ENCODE results near the gene GUCA1A.

GUCA1A gene

GRCh38 chr6:42175860-42176259 lies 2.7 kb downstream of the GUCA1A start:
- 77 to 81% methylated on average over 5 of the region's 5 CpGs for WGBS, 2 experiments
- no peaks in the 10 kb centered on the region for H3K36me3 ChIP-seq (ENCODE audit: control insufficient read depth, insufficient read depth, low read length)
- H3K4me3 ChIP-seq (ENCODE audit: insufficient read depth, low read depth, low read length) = no peak overlapping the region
- H3K4me1 ChIP-seq (ENCODE audit: control insufficient read depth, insufficient read depth, low read length) = peaks cover 6% of the 10 kb centered on the region
- no peak overlapping the region for H3K27ac ChIP-seq (ENCODE audit: insufficient read depth, low read depth, low read length, poor library complexity, severe bottlenecking)
- H3K9me3 ChIP-seq (ENCODE audit: control insufficient read depth, low read length) = no peaks in the 10 kb centered on the region
- no peaks in the 10 kb centered on the region for H3K27me3 ChIP-seq (ENCODE audit: control insufficient read depth, insufficient read depth, low read length, poor library complexity, severe bottlenecking)

GRCh38 chr6:42176981-42177380 lies 3.8 kb downstream of the GUCA1A start:
- Histone ChIP-seq H3K27me3 (ENCODE audit: control insufficient read depth, insufficient read depth, low read length, poor library complexity, severe bottlenecking) (no peaks in the 10 kb centered on the region), H3K27ac (ENCODE audit: insufficient read depth, low read depth, low read length, poor library complexity, severe bottlenecking) (no peak overlapping the region), H3K4me1 (ENCODE audit: control insufficient read depth, insufficient read depth, low read length) (peaks cover 6% of the 10 kb centered on the region), H3K9me3 (ENCODE audit: control insufficient read depth, low read length) (no peaks in the 10 kb centered on the region), H3K4me3 (ENCODE audit: insufficient read depth, low read depth, low read length) (no peak overlapping the region), H3K36me3 (ENCODE audit: control insufficient read depth, insufficient read depth, low read length) (no peaks in the 10 kb centered on the region)

- WGBS, 2 experiments = 10 to 11% methylated on average over 27 of the region's 27 CpGs
- H3K27me3 ChIP-seq (ENCODE audit: control insufficient read depth, insufficient read depth, low read length, poor library complexity, severe bottlenecking) = no peaks in the 10 kb centered on the region
- no peaks in the 10 kb centered on the region for H3K9me3 ChIP-seq (ENCODE audit: control insufficient read depth, low read length)
- H3K4me1 ChIP-seq (ENCODE audit: control insufficient read depth, insufficient read depth, low read length) = peaks cover 6% of the 10 kb centered on the region
- H3K4me3 ChIP-seq (ENCODE audit: insufficient read depth, low read depth, low read length) = peak overlapping the region; percentile 41
- no peak overlapping the region for H3K27ac ChIP-seq (ENCODE audit: insufficient read depth, low read depth, low read length, poor library complexity, severe bottlenecking)
- H3K36me3 ChIP-seq (ENCODE audit: control insufficient read depth, insufficient read depth, low read length) = no peaks in the 10 kb centered on the region
These were observed 4.6 kb downstream of the GUCA1A start for GRCh38 chr6:42177514-42178364.

- no peaks in the 10 kb centered on the region for H3K36me3 ChIP-seq (ENCODE audit: control insufficient read depth, insufficient read depth, low read length)
- 91 to 92% methylated on average over 20 of the region's 20 CpGs for WGBS, 2 experiments
- no peaks in the 10 kb centered on the region for H3K27me3 ChIP-seq (ENCODE audit: control insufficient read depth, insufficient read depth, low read length, poor library complexity, severe bottlenecking)
- no peak overlapping the region for H3K27ac ChIP-seq (ENCODE audit: insufficient read depth, low read depth, low read length, poor library complexity, severe bottlenecking)
- H3K4me3 ChIP-seq (ENCODE audit: insufficient read depth, low read depth, low read length) = no peak overlapping the region
- peaks cover 6% of the 10 kb centered on the region for H3K4me1 ChIP-seq (ENCODE audit: control insufficient read depth, insufficient read depth, low read length)
- no peaks in the 10 kb centered on the region for H3K9me3 ChIP-seq (ENCODE audit: control insufficient read depth, low read length)
These were observed 6.2 kb downstream of the GUCA1A start for GRCh38 chr6:42179261-42179944.

- H3K36me3 ChIP-seq (ENCODE audit: control insufficient read depth, insufficient read depth, low read length) = no peaks in the 10 kb centered on the region
- H3K27ac ChIP-seq (ENCODE audit: insufficient read depth, low read depth, low read length, poor library complexity, severe bottlenecking) = no peak overlapping the region
- peaks cover 6% of the 10 kb centered on the region for H3K4me1 ChIP-seq (ENCODE audit: control insufficient read depth, insufficient read depth, low read length)
- WGBS, 2 experiments = 90% methylated on average over 3 of the region's 3 CpGs
- H3K27me3 ChIP-seq (ENCODE audit: control insufficient read depth, insufficient read depth, low read length, poor library complexity, severe bottlenecking) = no peaks in the 10 kb centered on the region
- no peaks in the 10 kb centered on the region for H3K9me3 ChIP-seq (ENCODE audit: control insufficient read depth, low read length)
- H3K4me3 ChIP-seq (ENCODE audit: insufficient read depth, low read depth, low read length) = no peak overlapping the region
These were observed 6.8 kb downstream of the GUCA1A start for GRCh38 chr6:42179945-42180313.

GRCh38 chr6:42182101-42182500 lies 8.9 kb downstream of the GUCA1A start:
- Histone ChIP-seq H3K36me3 (ENCODE audit: control insufficient read depth, insufficient read depth, low read length) (no peaks in the 10 kb centered on the region), H3K4me1 (ENCODE audit: control insufficient read depth, insufficient read depth, low read length) (peaks cover 14% of the 10 kb centered on the region), H3K9me3 (ENCODE audit: control insufficient read depth, low read length) (no peaks in the 10 kb centered on the region), H3K27me3 (ENCODE audit: control insufficient read depth, insufficient read depth, low read length, poor library complexity, severe bottlenecking) (no peaks in the 10 kb centered on the region), H3K4me3 (ENCODE audit: insufficient read depth, low read depth, low read length) (no peak overlapping the region), H3K27ac (ENCODE audit: insufficient read depth, low read depth, low read length, poor library complexity, severe bottlenecking) (no peak overlapping the region)
- 94 to 97% methylated on average over 4 to 5 of the region's 5 CpGs for WGBS, 2 experiments

- WGBS, 2 experiments = 96% methylated on average over 4 of the region's 4 CpGs
These were observed 11.3 kb downstream of the GUCA1A start for GRCh38 chr6:42184475-42184874.

GRCh38 chr6:42185597-42185996 lies 12.4 kb downstream of the GUCA1A start:
- no peaks in the 10 kb centered on the region for H3K9me3 ChIP-seq (ENCODE audit: control insufficient read depth, low read length)
- peaks cover 8% of the 10 kb centered on the region for H3K4me1 ChIP-seq (ENCODE audit: control insufficient read depth, insufficient read depth, low read length)
- no peak overlapping the region for H3K27ac ChIP-seq (ENCODE audit: insufficient read depth, low read depth, low read length, poor library complexity, severe bottlenecking)
- no peaks in the 10 kb centered on the region for H3K27me3 ChIP-seq (ENCODE audit: control insufficient read depth, insufficient read depth, low read length, poor library complexity, severe bottlenecking)
- 73 to 76% methylated on average over 10 of the region's 10 CpGs for WGBS, 2 experiments
- H3K4me3 ChIP-seq (ENCODE audit: insufficient read depth, low read depth, low read length) = no peak overlapping the region
- no peaks in the 10 kb centered on the region for H3K36me3 ChIP-seq (ENCODE audit: control insufficient read depth, insufficient read depth, low read length)

More at GRCh38 chr6:42184475-42184874, 11.3 kb downstream of the GUCA1A start:
- H3K9me3 ChIP-seq (ENCODE audit: control insufficient read depth, low read length) = no peaks in the 10 kb centered on the region
- H3K4me3 ChIP-seq (ENCODE audit: insufficient read depth, low read depth, low read length) = no peak overlapping the region
- H3K4me1 ChIP-seq (ENCODE audit: control insufficient read depth, insufficient read depth, low read length) = peaks cover 8% of the 10 kb centered on the region
- no peak overlapping the region for H3K27ac ChIP-seq (ENCODE audit: insufficient read depth, low read depth, low read length, poor library complexity, severe bottlenecking)
- no peaks in the 10 kb centered on the region for H3K27me3 ChIP-seq (ENCODE audit: control insufficient read depth, insufficient read depth, low read length, poor library complexity, severe bottlenecking)
- H3K36me3 ChIP-seq (ENCODE audit: control insufficient read depth, insufficient read depth, low read length) = no peaks in the 10 kb centered on the region

GRCh38 chr6:42188406-42188805 lies 15.2 kb downstream of the GUCA1A start:
- peaks cover 8% of the 10 kb centered on the region for H3K4me1 ChIP-seq (ENCODE audit: control insufficient read depth, insufficient read depth, low read length)

GRCh38 chr6:42190554-42191183 lies 17.5 kb downstream of the GUCA1A start:
- Histone ChIP-seq H3K27ac (ENCODE audit: insufficient read depth, low read depth, low read length, poor library complexity, severe bottlenecking) (no peak overlapping the region), H3K4me3 (ENCODE audit: insufficient read depth, low read depth, low read length) (no peak overlapping the region), H3K27me3 (ENCODE audit: control insufficient read depth, insufficient read depth, low read length, poor library complexity, severe bottlenecking) (no peaks in the 10 kb centered on the region), H3K9me3 (ENCODE audit: control insufficient read depth, low read length) (no peaks in the 10 kb centered on the region), H3K4me1 (ENCODE audit: control insufficient read depth, insufficient read depth, low read length) (peaks cover 3% of the 10 kb centered on the region), H3K36me3 (ENCODE audit: control insufficient read depth, insufficient read depth, low read length) (no peaks in the 10 kb centered on the region)
- WGBS, 2 experiments = 84 to 86% methylated on average over 5 of the region's 5 CpGs

More at GRCh38 chr6:42188406-42188805, 15.2 kb downstream of the GUCA1A start:
- H3K9me3 ChIP-seq (ENCODE audit: control insufficient read depth, low read length) = no peaks in the 10 kb centered on the region
- H3K4me3 ChIP-seq (ENCODE audit: insufficient read depth, low read depth, low read length) = no peak overlapping the region
- 92 to 94% methylated on average over 6 of the region's 6 CpGs for WGBS, 2 experiments
- no peak overlapping the region for H3K27ac ChIP-seq (ENCODE audit: insufficient read depth, low read depth, low read length, poor library complexity, severe bottlenecking)
- no peaks in the 10 kb centered on the region for H3K27me3 ChIP-seq (ENCODE audit: control insufficient read depth, insufficient read depth, low read length, poor library complexity, severe bottlenecking)
- H3K36me3 ChIP-seq (ENCODE audit: control insufficient read depth, insufficient read depth, low read length) = no peaks in the 10 kb centered on the region

All from ectodermal cell (in vitro differentiated cells).